Erythroblast (primary cell): ENCODE measurements around the gene CCR5.

Experiments used
- GATA1 ChIP-seq: IDR thresholded peaks from 2 replicates; pipeline ENCODE4 v1.6.1; 2011; ENCODE audit warnings: low read depth, mild to moderate bottlenecking, control low read depth, low read length, moderate library complexity
- POLR2A ChIP-seq: IDR thresholded peaks from 2 replicates; pipeline ENCODE4 v1.6.1; 2011; ENCODE audit warnings: mild to moderate bottlenecking, low read length

DNA sequence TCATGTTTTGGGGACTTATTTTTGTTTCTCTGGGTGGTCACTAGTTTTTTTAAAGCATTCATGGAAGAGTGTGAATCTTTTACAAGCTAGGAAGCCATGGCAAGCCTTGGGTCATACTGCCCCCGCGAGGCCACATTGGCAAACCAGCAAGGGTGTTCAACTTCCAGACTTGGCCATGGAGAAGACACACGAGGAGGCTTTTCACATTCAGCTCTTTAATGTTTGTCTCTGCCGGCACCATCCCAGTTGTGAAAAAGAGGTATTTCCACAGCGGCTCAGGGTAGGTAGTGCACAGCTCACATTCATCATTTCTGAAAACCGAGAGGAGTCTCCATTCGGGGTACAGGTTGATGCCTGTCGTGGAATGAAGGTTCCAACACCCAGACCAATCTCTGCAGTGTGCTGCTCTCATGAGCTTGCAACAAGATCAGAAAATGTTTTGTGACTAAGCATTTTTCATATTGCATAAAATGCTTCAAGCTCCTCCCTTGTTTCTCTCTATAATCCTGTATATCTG is 7.7 kb downstream of the CCR5 start:
- TF ChIP-seq POLR2A: no peak
- no peak for TF ChIP-seq GATA1
